ENCODE data around the gene KIRREL3. TPM values are rescaled to one million over a fixed set of nuclear protein-coding genes. Genes with fewer than 3 reads are reported as not detected.

KIRREL3 gene
- total and polyA plus RNA-seq, 9 of the 15 experiments (the other 6 are each of a cell fraction or from before 2014, with no cell fraction given): 0.04 to 0.10 TPM; not detected in 7

- no peak for TF ChIP-seq ARID3A (IDR thresholded peaks at IDR 0.05; ENCODE audit: borderline replicate concordance, low read depth, low read length)
These were observed 245.8 kb downstream of the KIRREL3 start (continued) for GRCh38 chr11:126754591-126755426.

DNA sequence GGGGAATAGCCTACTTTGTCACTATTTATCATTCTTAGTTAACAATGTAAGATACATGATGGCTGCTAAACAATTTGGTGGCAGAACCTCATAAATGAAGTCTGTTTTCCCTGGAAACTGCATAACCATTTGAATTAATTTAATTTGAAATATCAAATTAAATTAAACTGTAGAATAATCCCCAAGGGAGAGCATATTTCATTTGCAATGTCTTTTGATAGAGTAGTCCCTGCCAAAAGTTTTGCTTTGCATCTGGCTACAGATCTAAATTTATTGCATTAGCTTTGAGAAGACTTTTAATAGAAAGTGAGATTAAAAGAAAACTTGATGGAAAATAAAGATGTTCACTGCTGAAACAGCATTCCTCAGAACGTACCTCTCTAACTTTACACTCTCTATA, 246.6 kb downstream of the KIRREL3 start:
- DNase-seq (ENCODE audit: extremely low read depth in 1 of 4, low spot score in 3 of 4) (no peak), ATAC-seq (no peak), FAIRE-seq (no peak)
- Histone ChIP-seq H3K36me3 (ENCODE audit: control insufficient read depth, insufficient read depth, low read length) (no peaks in the 10 kb centered on the region), H3K9me1 (ENCODE audit: control insufficient read depth, insufficient read depth, low read length) (no peaks in the 10 kb centered on the region), H3K4me2 (ENCODE audit: insufficient read depth, low read length) (no peak overlapping the region), H4K20me1 (replicated peaks; ENCODE audit: control insufficient read depth, insufficient read depth, low read length) (no peaks in the 10 kb centered on the region), H3K27ac (ENCODE audit: extremely low read depth, low read depth, low read length) (no peak overlapping the region), H3K4me3 (no peak overlapping the region), H3K79me2 (ENCODE audit: control insufficient read depth, insufficient read depth, low read length) (no peaks in the 10 kb centered on the region), H3K9me3 (replicated peaks; ENCODE audit: control insufficient read depth, insufficient read depth, low read depth, low read length) (no peaks in the 10 kb centered on the region), H2AFZ (ENCODE audit: low read depth, low read length) (no peak overlapping the region), H3K4me1 (replicated peaks in 1 of 2; ENCODE audit: control insufficient read depth in 2 of 2, insufficient read depth in 2 of 2, low read length in 2 of 2) (no peaks in the 10 kb centered on the region), H3K27me3 (ENCODE audit: control insufficient read depth in 2 of 2, insufficient read depth in 2 of 2, low read length in 2 of 2) (peaks cover 1 to 4% of the 10 kb centered on the region in 2 experiments; a peak in 1 of 5 replicates), H3K9ac (ENCODE audit: insufficient read depth in 1 of 2, low read depth in 2 of 2, low read length in 2 of 2) (no peak overlapping the region)
- ChIA-PET CTCF (ENCODE audit: low intra/inter-chr PET ratio) (no interaction called here), POLR2A (no interaction called here)
- WGBS (ENCODE audit: insufficient coverage, low coverage, missing lambda C conversion rate): 0% methylated on average over 1 of the region's 1 CpG
- in situ Hi-C loops (cut with MboI) (no loop called here), intact Hi-C loops (cut with micrococcal nuclease) (no loop called here)
- BruUV-seq (replicated peaks): no TSS peak
- TF ChIP-seq ZNF507 (tag; conservative IDR thresholded peaks at IDR 0.05) (no peak), ZNF143 (CRISPR knock-in tag; IDR thresholded peaks at IDR 0.05) (no peak), FOXA3 (CRISPR knock-in tag; conservative IDR thresholded peaks at IDR 0.05 in 1 of 2, IDR thresholded peaks at IDR 0.05 in 1 of 2) (no peak), CHD4 (IDR thresholded peaks at IDR 0.05; ENCODE audit: insufficient read depth, insufficient replicate concordance, low read depth, low read length, poor library complexity, severe bottlenecking) (no peak), POU5F1 (IDR thresholded peaks at IDR 0.05; ENCODE audit: borderline replicate concordance, low read depth, low read length, partially characterized antibody) (no peak), ARID2 (IDR thresholded peaks at IDR 0.05) (no peak), KDM5B (IDR thresholded peaks at IDR 0.05; ENCODE audit: insufficient replicate concordance, low read depth, low read length) (no peak), RBFOX2 (IDR thresholded peaks at IDR 0.05; ENCODE audit: low read depth, low read length) (no peak), SMAD3 (CRISPR knock-in tag; conservative IDR thresholded peaks at IDR 0.05) (no peak), TSC22D4 (tag; IDR thresholded peaks at IDR 0.05) (no peak), NR2C2 (CRISPR knock-in tag; IDR thresholded peaks at IDR 0.05) (no peak), NR2C2 (tag; IDR thresholded peaks at IDR 0.05) (no peak), ZSCAN32 (CRISPR knock-in tag; IDR thresholded peaks at IDR 0.05) (no peak), MTA1 (IDR thresholded peaks at IDR 0.05; ENCODE audit: borderline replicate concordance) (no peak), HNRNPK (IDR thresholded peaks at IDR 0.05; ENCODE audit: low read depth, low read length, poor library complexity, severe bottlenecking) (no peak), SMAD2 (IDR thresholded peaks at IDR 0.05; ENCODE audit: low read depth, low read length) (no peak), RB1 (IDR thresholded peaks at IDR 0.05; ENCODE audit: low read depth) (no peak), HMG20A (CRISPR knock-in tag; conservative IDR thresholded peaks at IDR 0.05) (no peak), TAF9B (IDR thresholded peaks at IDR 0.05; ENCODE audit: partially characterized antibody) (no peak), CCAR2 (IDR thresholded peaks at IDR 0.05; ENCODE audit: low read depth, low read length) (no peak)

Data from K562 (cell line).